ENCODE results near the gene PHACTR3. TPM values are rescaled to one million over a fixed set of nuclear protein-coding genes. Genes with fewer than 3 reads are reported as not detected.

The PHACTR3 gene
- polyA plus RNA-seq, 1 donor (not counting 4 experiments of a cell fraction or from before 2014, with no cell fraction given): 2.6 TPM

- Histone ChIP-seq H3K79me2 (ENCODE audit: control insufficient read depth, insufficient read depth, low read length) (no peaks in the 10 kb centered on the region), H3K9me1 (ENCODE audit: control insufficient read depth, extremely low read depth, insufficient read depth, low read length) (no peaks in the 10 kb centered on the region), H3K4me3 (ENCODE audit: control insufficient read depth in 2 of 3, extremely low read depth in 1 of 3, insufficient read depth in 2 of 3, low read depth in 1 of 3, low read length in 3 of 3) (no peak overlapping the region), H3K27ac (ENCODE audit: control insufficient read depth, insufficient read depth, low read length) (no peak overlapping the region), H3K27me3 (ENCODE audit: control insufficient read depth, extremely low read depth, insufficient read depth, low read length) (no peaks in the 10 kb centered on the region), H3K4me1 (ENCODE audit: control insufficient read depth, extremely low read depth, insufficient read depth, low read length) (no peaks in the 10 kb centered on the region), H4K20me1 (ENCODE audit: control insufficient read depth, extremely low read depth, insufficient read depth, low read length) (no peaks in the 10 kb centered on the region), H2AFZ (ENCODE audit: control insufficient read depth, low read length) (no peak overlapping the region), H3K36me3 (ENCODE audit: control insufficient read depth in 2 of 2, extremely low read depth in 1 of 2, insufficient read depth in 2 of 2, low read length in 2 of 2) (no peaks in the 10 kb centered on the region), H3K9me3 (ENCODE audit: control insufficient read depth, low read depth, low read length) (no peaks in the 10 kb centered on the region), H3K4me2 (ENCODE audit: control insufficient read depth, extremely low read depth, insufficient read depth, low read depth, low read length) (no peak overlapping the region), H3K9ac (ENCODE audit: control insufficient read depth, extremely low read depth, insufficient read depth, low read length) (no peak overlapping the region)
- dilution Hi-C loops (cut with MboI; ENCODE audit: extremely low pct_ligation_motif_present, low sequenced_read_pairs): no loop called here
- DNase-seq (ENCODE audit: low read depth, low spot score) (no peak), FAIRE-seq (no peak)
- TF ChIP-seq, protein P1, sequence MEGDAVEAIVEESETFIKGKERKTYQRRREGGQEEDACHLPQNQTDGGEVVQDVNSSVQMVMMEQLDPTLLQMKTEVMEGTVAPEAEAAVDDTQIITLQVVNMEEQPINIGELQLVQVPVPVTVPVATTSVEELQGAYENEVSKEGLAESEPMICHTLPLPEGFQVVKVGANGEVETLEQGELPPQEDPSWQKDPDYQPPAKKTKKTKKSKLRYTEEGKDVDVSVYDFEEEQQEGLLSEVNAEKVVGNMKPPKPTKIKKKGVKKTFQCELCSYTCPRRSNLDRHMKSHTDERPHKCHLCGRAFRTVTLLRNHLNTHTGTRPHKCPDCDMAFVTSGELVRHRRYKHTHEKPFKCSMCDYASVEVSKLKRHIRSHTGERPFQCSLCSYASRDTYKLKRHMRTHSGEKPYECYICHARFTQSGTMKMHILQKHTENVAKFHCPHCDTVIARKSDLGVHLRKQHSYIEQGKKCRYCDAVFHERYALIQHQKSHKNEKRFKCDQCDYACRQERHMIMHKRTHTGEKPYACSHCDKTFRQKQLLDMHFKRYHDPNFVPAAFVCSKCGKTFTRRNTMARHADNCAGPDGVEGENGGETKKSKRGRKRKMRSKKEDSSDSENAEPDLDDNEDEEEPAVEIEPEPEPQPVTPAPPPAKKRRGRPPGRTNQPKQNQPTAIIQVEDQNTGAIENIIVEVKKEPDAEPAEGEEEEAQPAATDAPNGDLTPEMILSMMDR (optimal IDR thresholded peaks at IDR 0.05 in 1 of 3, IDR thresholded peaks at IDR 0.05 in 1 of 3, conservative IDR thresholded peaks at IDR 0.05 in 1 of 3; ENCODE audit: extremely low read depth in 1 of 3, insufficient read depth in 2 of 3, low read length in 3 of 3): no peak
- no peak for TF ChIP-seq EZH2 (IDR thresholded peaks at IDR 0.05; ENCODE audit: low read length)
Measured at GRCh38 chr20:59784365-59784764, 180.0 kb downstream of the PHACTR3 start.

DNA sequence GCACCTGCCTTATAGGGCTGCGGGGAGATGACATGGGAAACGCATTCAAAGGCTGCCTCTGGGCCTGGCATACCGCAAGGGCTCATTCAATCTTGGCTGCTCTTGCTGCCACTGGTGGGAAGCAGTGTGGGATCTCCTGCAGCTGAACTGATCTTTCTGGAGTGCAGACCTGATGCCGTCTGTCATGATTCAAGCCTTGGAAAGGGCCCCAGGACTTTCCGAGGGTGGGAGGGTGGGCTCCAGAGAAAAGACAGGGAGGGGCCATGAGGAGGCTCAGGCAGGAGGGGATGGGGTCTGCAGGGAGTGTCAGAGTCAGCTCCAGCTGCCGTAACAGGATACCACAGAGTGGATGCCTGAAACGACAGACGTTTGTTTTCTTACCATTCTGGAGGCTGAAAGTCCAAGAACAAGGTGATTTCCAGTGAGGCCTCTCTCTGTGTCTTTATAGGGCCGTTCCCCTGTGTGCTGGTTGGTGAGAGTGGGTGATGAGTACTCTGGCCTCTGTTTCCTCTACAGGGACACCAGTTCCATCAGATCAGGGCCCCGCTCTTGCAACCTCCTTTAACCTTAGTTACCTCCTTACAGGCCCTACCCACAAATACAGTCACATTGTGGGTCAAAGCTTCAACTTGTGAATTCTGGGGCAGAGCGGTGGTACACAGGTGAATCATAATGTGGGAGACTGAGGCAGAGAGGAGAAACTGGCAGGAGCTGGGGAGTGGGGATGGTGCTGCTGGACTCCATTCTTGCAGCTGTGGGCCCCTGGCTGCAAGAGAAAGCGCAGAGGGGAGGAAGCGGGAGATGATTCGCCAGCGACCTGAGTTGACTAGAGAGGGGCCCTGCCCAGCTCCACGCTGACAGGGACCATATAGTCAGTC is 180.7 kb downstream of the PHACTR3 start:
- Histone ChIP-seq H3K9me3 (ENCODE audit: control insufficient read depth, low read depth, low read length) (no peaks in the 10 kb centered on the region), H3K4me2 (ENCODE audit: control insufficient read depth, extremely low read depth, insufficient read depth, low read depth, low read length) (no peak overlapping the region), H2AFZ (ENCODE audit: control insufficient read depth, low read length) (no peak overlapping the region), H3K79me2 (ENCODE audit: control insufficient read depth, insufficient read depth, low read length) (no peaks in the 10 kb centered on the region), H3K9me1 (ENCODE audit: control insufficient read depth, extremely low read depth, insufficient read depth, low read length) (no peaks in the 10 kb centered on the region), H3K9ac (ENCODE audit: control insufficient read depth, extremely low read depth, insufficient read depth, low read length) (no peak overlapping the region), H3K4me3 (ENCODE audit: control insufficient read depth in 2 of 3, extremely low read depth in 1 of 3, insufficient read depth in 2 of 3, low read depth in 1 of 3, low read length in 3 of 3) (no peak overlapping the region), H3K27ac (ENCODE audit: control insufficient read depth, insufficient read depth, low read length) (no peak overlapping the region), H3K4me1 (ENCODE audit: control insufficient read depth, extremely low read depth, insufficient read depth, low read length) (no peaks in the 10 kb centered on the region), H4K20me1 (ENCODE audit: control insufficient read depth, extremely low read depth, insufficient read depth, low read length) (no peaks in the 10 kb centered on the region), H3K36me3 (ENCODE audit: control insufficient read depth in 2 of 2, extremely low read depth in 1 of 2, insufficient read depth in 2 of 2, low read length in 2 of 2) (no peaks in the 10 kb centered on the region), H3K27me3 (ENCODE audit: control insufficient read depth, extremely low read depth, insufficient read depth, low read length) (no peaks in the 10 kb centered on the region)
- FAIRE-seq (no peak), DNase-seq (ENCODE audit: low read depth, low spot score) (no peak)
- dilution Hi-C loops (cut with MboI; ENCODE audit: extremely low pct_ligation_motif_present, low sequenced_read_pairs): no loop called here
- no peak for TF ChIP-seq EZH2 (IDR thresholded peaks at IDR 0.05; ENCODE audit: low read length)
- TF ChIP-seq, protein P1 (optimal IDR thresholded peaks at IDR 0.05 in 1 of 3, IDR thresholded peaks at IDR 0.05 in 1 of 3, conservative IDR thresholded peaks at IDR 0.05 in 1 of 3; ENCODE audit: extremely low read depth in 1 of 3, insufficient read depth in 2 of 3, low read length in 3 of 3): no peak
